ENCODE measurements around the gene DAG1. TPM values are rescaled to one million over a fixed set of nuclear protein-coding genes. Genes with fewer than 3 reads are reported as not detected.

DAG1 gene
- total RNA-seq, 1 experiment from 2014 or later, result 99.9 TPM

GRCh38 chr3:49568965-49569364, 98.9 kb downstream of the DAG1 start:
- TF ChIP-seq ATF3 (IDR thresholded peaks at IDR 0.05) (no peak), SRF (IDR thresholded peaks at IDR 0.05; ENCODE audit: low read depth) (no peak), EZH2 (IDR thresholded peaks at IDR 0.05) (no peak), CTCF (IDR thresholded peaks at IDR 0.05 in 2 of 3, conservative IDR thresholded peaks at IDR 0.05 in 1 of 3; ENCODE audit: borderline replicate concordance in 1 of 3, insufficient read depth in 1 of 3, low read depth in 2 of 3, low read length in 2 of 3) (no peak)
- Histone ChIP-seq H3K36me3 (ENCODE audit: control insufficient read depth in 1 of 2, insufficient read depth in 2 of 2, low read length in 2 of 2) (no peaks in the 10 kb centered on the region), H3K79me2 (ENCODE audit: insufficient read depth, low read length) (no peaks in the 10 kb centered on the region), H3K9me3 (ENCODE audit: control insufficient read depth in 1 of 2, insufficient read depth in 1 of 2, low read depth in 1 of 2, low read length in 2 of 2) (no peaks in the 10 kb centered on the region), H4K20me1 (ENCODE audit: insufficient read depth) (no peaks in the 10 kb centered on the region), H3K27ac (ENCODE audit: low read depth, low read length) (no peak overlapping the region), H3K27me3 (ENCODE audit: insufficient read depth, low read length) (no peaks in the 10 kb centered on the region), H3K9ac (ENCODE audit: low read length) (no peak overlapping the region), H3K4me1 (ENCODE audit: control insufficient read depth in 1 of 2, insufficient read depth in 2 of 2, low read length in 2 of 2) (peaks cover 0 to 4% of the 10 kb centered on the region in 2 experiments; a peak in 1 of 4 replicates), H2AFZ (ENCODE audit: low read depth, low read length, poor library complexity, severe bottlenecking) (no peak overlapping the region), H3K4me3 (replicated peaks in 1 of 2; ENCODE audit: low read depth in 1 of 2, low read length in 2 of 2) (no peak overlapping the region), H3K4me2 (ENCODE audit: low read length) (no peak overlapping the region), H3K9me2 (ENCODE audit: insufficient read depth) (no peaks in the 10 kb centered on the region)
- RAD21 ChIA-PET (ENCODE audit: low non-redundant PET in 1 of 2, low total read pairs in 2 of 2, uncharacterized antibody in 2 of 2, unreplicated experiment in 2 of 2), result no interaction called here
- ATAC-seq (no peak), DNase-seq (ENCODE audit: low read depth, low spot score) (no peak)
- POLR2A ChIA-PET, result no interaction called here
- BruUV-seq (replicated peaks), result no TSS peak
- CTCF ChIA-PET, result no interaction called here
- intact Hi-C loops (cut with micrococcal nuclease), result no loop called here

GRCh38 chr3:49570028-49570654, 100.1 kb downstream of the DAG1 start:
- no peaks in the 10 kb centered on the region for H3K36me3 ChIP-seq (ENCODE audit: control insufficient read depth in 1 of 2, insufficient read depth in 2 of 2, low read length in 2 of 2)
- H3K9ac ChIP-seq (ENCODE audit: low read length), result no peak overlapping the region
- H4K20me1 ChIP-seq (ENCODE audit: insufficient read depth), result no peaks in the 10 kb centered on the region
- no peaks in the 10 kb centered on the region for H3K27me3 ChIP-seq (ENCODE audit: insufficient read depth, low read length)
- ATAC-seq (no peak), DNase-seq (ENCODE audit: low read depth, low spot score) (no peak)
- BruUV-seq (replicated peaks), result no TSS peak
- H3K4me1 ChIP-seq (ENCODE audit: control insufficient read depth in 1 of 2, insufficient read depth in 2 of 2, low read length in 2 of 2), result peaks cover 0 to 4% of the 10 kb centered on the region in 2 experiments; a peak in 1 of 4 replicates
- POLR2A ChIA-PET, result no interaction called here
- TF ChIP-seq EGR1 (IDR thresholded peaks at IDR 0.05; ENCODE audit: low read depth) (no peak), CTCF (IDR thresholded peaks at IDR 0.05 in 2 of 3, conservative IDR thresholded peaks at IDR 0.05 in 1 of 3; ENCODE audit: borderline replicate concordance in 1 of 3, insufficient read depth in 1 of 3, low read depth in 2 of 3, low read length in 2 of 3) (no peak), FOSL1 (IDR thresholded peaks at IDR 0.05; ENCODE audit: low read depth) (no peak), ZBTB33 (IDR thresholded peaks at IDR 0.05; ENCODE audit: extremely low read depth, insufficient replicate concordance, low read length) (no peak), EZH2 (IDR thresholded peaks at IDR 0.05) (no peak), ATF3 (IDR thresholded peaks at IDR 0.05) (no peak), RAD21 (IDR thresholded peaks at IDR 0.05; ENCODE audit: low read depth) (no peak), SIN3A (IDR thresholded peaks at IDR 0.05; ENCODE audit: low read depth) (no peak), CEBPB (IDR thresholded peaks at IDR 0.05; ENCODE audit: low read depth) (no peak), CBX3 (IDR thresholded peaks at IDR 0.05; ENCODE audit: low read depth) (no peak)
- no peaks in the 10 kb centered on the region for H3K9me3 ChIP-seq (ENCODE audit: control insufficient read depth in 1 of 2, insufficient read depth in 1 of 2, low read depth in 1 of 2, low read length in 2 of 2)
- intact Hi-C loops (cut with micrococcal nuclease), result no loop called here
- no peak overlapping the region for H3K4me2 ChIP-seq (ENCODE audit: low read length)
- H2AFZ ChIP-seq (ENCODE audit: low read depth, low read length, poor library complexity, severe bottlenecking), result no peak overlapping the region
- H3K27ac ChIP-seq (ENCODE audit: low read depth, low read length), result no peak overlapping the region
- H3K4me3 ChIP-seq (replicated peaks in 1 of 2; ENCODE audit: low read depth in 1 of 2, low read length in 2 of 2), result no peak overlapping the region
- CTCF ChIA-PET, result no interaction called here
- RAD21 ChIA-PET (ENCODE audit: low non-redundant PET in 1 of 2, low total read pairs in 2 of 2, uncharacterized antibody in 2 of 2, unreplicated experiment in 2 of 2), result no interaction called here
- no peaks in the 10 kb centered on the region for H3K79me2 ChIP-seq (ENCODE audit: insufficient read depth, low read length)
- no peaks in the 10 kb centered on the region for H3K9me2 ChIP-seq (ENCODE audit: insufficient read depth)

Measured in HCT116 (cell line).